ENCODE results near the gene PAM16.
A peak's percentile ranks its signal among the peaks of the same experiment; 100 is the strongest.

PAM16 gene

DNA sequence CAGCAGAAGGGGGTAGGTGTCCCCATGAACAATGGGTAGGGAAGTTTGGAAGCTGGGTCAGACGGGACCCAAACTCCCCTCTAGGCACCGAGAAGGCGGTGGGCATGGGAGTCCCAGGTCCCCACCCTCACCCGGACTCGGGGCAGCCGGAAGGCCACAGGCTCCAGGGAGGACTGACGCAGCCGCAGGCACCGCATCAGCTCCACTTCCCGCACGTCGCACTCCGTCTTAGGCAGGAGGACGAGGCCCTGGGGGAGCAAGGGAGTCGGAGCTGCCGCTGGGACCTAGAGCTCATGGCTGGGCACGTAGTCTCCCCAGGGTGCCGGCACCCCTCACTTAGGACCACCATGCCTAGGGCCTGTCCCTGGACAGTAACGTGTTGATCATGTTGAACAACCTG, 7.1 kb upstream of the PAM16 start:
- TF ChIP-seq, protein P1, sequence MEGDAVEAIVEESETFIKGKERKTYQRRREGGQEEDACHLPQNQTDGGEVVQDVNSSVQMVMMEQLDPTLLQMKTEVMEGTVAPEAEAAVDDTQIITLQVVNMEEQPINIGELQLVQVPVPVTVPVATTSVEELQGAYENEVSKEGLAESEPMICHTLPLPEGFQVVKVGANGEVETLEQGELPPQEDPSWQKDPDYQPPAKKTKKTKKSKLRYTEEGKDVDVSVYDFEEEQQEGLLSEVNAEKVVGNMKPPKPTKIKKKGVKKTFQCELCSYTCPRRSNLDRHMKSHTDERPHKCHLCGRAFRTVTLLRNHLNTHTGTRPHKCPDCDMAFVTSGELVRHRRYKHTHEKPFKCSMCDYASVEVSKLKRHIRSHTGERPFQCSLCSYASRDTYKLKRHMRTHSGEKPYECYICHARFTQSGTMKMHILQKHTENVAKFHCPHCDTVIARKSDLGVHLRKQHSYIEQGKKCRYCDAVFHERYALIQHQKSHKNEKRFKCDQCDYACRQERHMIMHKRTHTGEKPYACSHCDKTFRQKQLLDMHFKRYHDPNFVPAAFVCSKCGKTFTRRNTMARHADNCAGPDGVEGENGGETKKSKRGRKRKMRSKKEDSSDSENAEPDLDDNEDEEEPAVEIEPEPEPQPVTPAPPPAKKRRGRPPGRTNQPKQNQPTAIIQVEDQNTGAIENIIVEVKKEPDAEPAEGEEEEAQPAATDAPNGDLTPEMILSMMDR (IDR thresholded peaks at IDR 0.05; ENCODE audit: low read depth, low read length), result no peak

DNA sequence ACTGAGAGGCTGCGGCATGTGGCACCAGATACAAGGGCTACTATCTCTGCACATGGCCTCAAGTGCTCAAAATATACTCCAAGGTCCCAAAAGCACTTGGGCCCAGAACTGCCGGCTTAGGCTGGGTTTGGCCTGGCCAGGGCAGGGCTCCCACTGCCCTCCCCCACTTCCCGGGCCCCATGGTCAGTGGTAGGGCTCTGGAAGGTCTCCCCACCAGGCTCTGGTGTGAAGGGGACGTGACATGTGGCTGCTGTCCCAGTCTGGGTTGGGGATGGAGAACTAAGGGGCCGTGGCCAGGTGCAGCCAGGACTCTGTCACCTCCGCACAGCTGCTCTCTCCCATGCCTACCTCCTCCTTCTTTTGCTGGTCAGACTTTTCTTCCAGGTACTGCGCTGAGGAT, 5.7 kb upstream of the PAM16 start:
- no peak for DNase-seq (ENCODE audit: low read depth in 2 of 2)
- TF ChIP-seq, protein P1 (IDR thresholded peaks at IDR 0.05; ENCODE audit: low read depth, low read length), result no peak
- H3K4me3 ChIP-seq (replicated peaks in 1 of 2; ENCODE audit: low read depth in 2 of 2, low read length in 2 of 2), result no peak overlapping the region

More for the DNA sequence above, 7.1 kb upstream of the PAM16 start:
- no peak for DNase-seq (ENCODE audit: low read depth in 2 of 2)
- no peak overlapping the region for H3K4me3 ChIP-seq (replicated peaks in 1 of 2; ENCODE audit: low read depth in 2 of 2, low read length in 2 of 2)

DNA sequence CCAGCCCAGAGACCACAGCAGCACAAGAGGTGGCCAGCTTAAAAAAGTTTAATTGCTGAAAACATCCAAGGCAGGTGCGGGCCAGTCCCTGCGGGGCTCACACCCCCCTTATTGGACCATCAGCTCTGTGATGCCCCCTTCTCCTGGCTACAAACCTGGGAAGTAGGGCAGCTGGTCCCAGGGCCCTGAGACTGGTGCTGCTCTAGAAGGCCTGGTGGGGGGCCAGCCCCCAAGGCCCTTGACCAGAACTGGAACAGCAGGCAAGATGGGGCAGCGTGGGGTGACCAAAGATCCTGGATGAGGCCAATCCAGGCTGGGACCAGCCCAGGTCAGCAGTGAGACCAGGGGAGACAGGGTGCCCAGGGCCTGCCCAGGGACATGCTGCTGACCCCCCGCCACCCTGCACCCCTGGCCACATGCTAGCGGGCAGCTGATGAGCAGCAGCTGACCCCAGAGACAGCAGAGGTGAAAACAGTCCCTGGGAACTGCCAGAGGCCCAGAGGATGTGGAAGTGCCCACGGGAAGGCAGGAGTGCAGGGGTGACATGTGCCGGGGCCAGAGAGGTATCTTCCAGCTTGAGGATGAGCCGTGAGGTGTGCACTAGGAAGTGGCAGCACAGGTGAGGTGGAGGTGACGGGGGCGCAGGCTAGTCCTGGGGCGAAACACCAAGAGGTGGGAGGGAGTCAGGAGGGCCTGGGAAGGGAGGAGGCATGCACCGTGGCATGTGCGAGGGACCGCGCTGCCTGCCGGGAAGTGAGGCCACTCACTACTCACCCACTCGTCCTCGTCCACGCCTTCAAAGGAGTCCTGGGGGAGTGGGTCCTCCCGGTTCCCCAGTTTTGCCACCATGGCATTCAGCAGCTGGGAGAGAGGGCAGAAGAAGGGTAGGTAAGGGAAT, 3.6 kb upstream of the PAM16 start:
- no peak overlapping the region for H3K4me3 ChIP-seq (replicated peaks in 1 of 2; ENCODE audit: low read depth in 2 of 2, low read length in 2 of 2)
- TF ChIP-seq, protein P1 (IDR thresholded peaks at IDR 0.05; ENCODE audit: low read depth, low read length), result no peak
- DNase-seq (ENCODE audit: low read depth in 2 of 2), result no peak

DNA sequence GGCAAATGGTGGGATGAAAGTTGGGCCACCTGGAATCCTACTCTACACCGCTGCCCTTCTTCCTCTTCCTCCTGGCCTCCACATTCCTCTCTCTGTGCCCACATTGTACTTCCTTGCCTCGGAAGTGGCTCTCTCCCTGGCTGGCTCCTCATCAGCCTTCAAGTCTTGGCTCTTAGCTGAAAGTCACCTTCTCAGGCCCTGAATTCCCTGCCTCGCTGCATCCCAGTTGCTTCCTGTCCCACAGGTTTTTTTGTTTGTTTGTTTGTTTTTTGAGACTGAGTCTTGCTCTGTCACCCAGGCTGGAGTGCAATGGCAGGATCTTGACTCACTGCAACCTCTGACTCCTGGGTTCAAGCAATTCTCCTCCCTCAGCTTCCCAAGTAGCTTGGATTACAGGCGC, 2.6 kb upstream of the PAM16 start:
- DNase-seq (ENCODE audit: low read depth in 2 of 2), result no peak
- H3K4me3 ChIP-seq (replicated peaks in 1 of 2; ENCODE audit: low read depth in 2 of 2, low read length in 2 of 2), result no peak overlapping the region
- TF ChIP-seq, protein P1 (IDR thresholded peaks at IDR 0.05; ENCODE audit: low read depth, low read length), result no peak

DNA sequence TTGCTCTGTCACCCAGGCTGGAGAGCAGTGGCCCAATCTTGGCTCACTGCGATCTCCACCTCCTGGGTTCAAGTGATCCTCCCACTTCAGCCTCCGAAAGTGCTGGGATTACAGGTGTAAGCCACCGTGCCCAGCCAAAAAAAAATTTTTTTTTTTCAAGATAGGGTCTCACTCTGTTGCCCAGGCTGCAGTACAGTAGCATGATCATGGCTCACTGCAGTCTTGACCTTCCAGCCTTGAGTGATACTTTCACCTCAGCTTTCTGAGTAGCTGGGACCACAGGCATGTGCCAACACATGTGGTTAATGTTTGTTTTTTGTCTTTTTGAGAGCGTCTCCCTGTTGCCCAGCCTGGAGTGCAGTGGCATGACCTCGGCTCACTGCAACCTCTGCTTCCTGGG, 1.7 kb upstream of the PAM16 start:
- no peak for DNase-seq (ENCODE audit: low read depth in 2 of 2)
- TF ChIP-seq, protein P1 (IDR thresholded peaks at IDR 0.05; ENCODE audit: low read depth, low read length), result no peak
- no peak overlapping the region for H3K4me3 ChIP-seq (replicated peaks in 1 of 2; ENCODE audit: low read depth in 2 of 2, low read length in 2 of 2)

DNA sequence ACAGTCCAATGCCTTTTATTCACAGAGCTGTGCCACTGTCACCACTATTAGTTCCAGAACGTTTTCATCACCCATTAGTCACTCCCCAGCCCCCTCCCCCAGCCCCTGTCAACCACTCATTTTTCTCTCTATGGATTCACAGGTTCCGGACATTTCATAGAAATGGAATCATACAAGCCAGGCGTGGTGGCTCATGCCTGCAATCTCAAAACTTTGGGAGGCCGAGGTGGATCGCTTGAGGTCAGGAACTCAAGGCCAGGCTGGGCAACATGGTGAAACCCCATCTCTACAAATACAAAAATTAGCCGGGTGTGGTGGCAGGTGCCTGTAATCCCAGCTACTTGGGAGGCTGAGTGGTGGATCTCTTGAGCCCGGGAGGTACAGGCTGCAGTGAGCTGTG, 759 bp upstream of the PAM16 start:
- DNase-seq (ENCODE audit: low read depth in 2 of 2), result peak in 1 of 2 donors; percentile 69
- TF ChIP-seq, protein P1 (IDR thresholded peaks at IDR 0.05; ENCODE audit: low read depth, low read length), result no peak
- H3K4me3 ChIP-seq (replicated peaks in 1 of 2; ENCODE audit: low read depth in 2 of 2, low read length in 2 of 2), result no peak overlapping the region
